A673 (cell line): ENCODE measurements around the gene BAG2. TPM values are rescaled to one million over a fixed set of nuclear protein-coding genes. Genes with fewer than 3 reads are reported as not detected.

Experiments
- BruUV-seq: library from RNA; stranded (reverse); fragments of 400-500 nt; replicated peaks from 2 replicates; lab custom pipeline; 2021; lab: Mats Ljungman, UMichigan
- CTCF ChIA-PET: fragments of 300-600 bp; sonication (Branson Sonifier 250); formaldehyde crosslinking; loops from one replicate; lab custom pipeline; 2022; ENCODE audit warnings: antibody characterized with exemption; lab: Charles Lee
- POLR2A ChIA-PET: fragments of 300-600 bp; sonication (Branson Sonifier 250); formaldehyde crosslinking; loops from one replicate; lab custom pipeline; 2022; ENCODE audit warnings: antibody characterized with exemption; ENCODE audit not compliant: low non-redundant PET; lab: Charles Lee
- DNase-seq: peaks from one replicate; pipeline ENCODE4 v3.0.0-alpha.2; 2015; ENCODE audit warnings: low spot score
- H3K27ac ChIP-seq: fragments of 200-600 bp; sonication (generic); 2 replicates; pipeline ENCODE4 v1.5.1; 2016; ENCODE audit warnings: mixed run types, low read depth, mild to moderate bottlenecking, mixed read lengths, antibody characterized with exemption, low read length; ENCODE audit not compliant: poor library complexity, severe bottlenecking
- H3K27me3 ChIP-seq: fragments of 200-600 bp; sonication (generic); replicated peaks from 2 replicates; pipeline ENCODE4 v1.6.1; 2017; ENCODE audit warnings: mixed run types, low read depth, mild to moderate bottlenecking, mixed read lengths, antibody characterized with exemption, low read length; ENCODE audit not compliant: insufficient read depth, poor library complexity
- H3K36me3 ChIP-seq: fragments of 200-600 bp; sonication (generic); 2 replicates; pipeline ENCODE4 v1.6.1; 2016; ENCODE audit warnings: mixed run types, mild to moderate bottlenecking, mixed read lengths, antibody characterized with exemption, low read length; ENCODE audit not compliant: insufficient read depth, poor library complexity, severe bottlenecking
- H3K4me1 ChIP-seq: fragments of 200-600 bp; sonication (generic); 2 replicates; pipeline ENCODE4 v1.6.1; 2017; ENCODE audit warnings: mixed run types, mild to moderate bottlenecking, mixed read lengths, antibody characterized with exemption, low read length; ENCODE audit not compliant: insufficient read depth, poor library complexity, severe bottlenecking
- H3K4me3 ChIP-seq: fragments of 200-600 bp; sonication (generic); 2 replicates; pipeline ENCODE4 v1.5.1; 2016; ENCODE audit warnings: low read depth, mixed run types, mild to moderate bottlenecking, mixed read lengths, low read length; ENCODE audit not compliant: poor library complexity, severe bottlenecking
- H3K9me3 ChIP-seq: fragments of 200-600 bp; sonication (generic); 2 replicates; pipeline ENCODE4 v1.6.1; 2016; ENCODE audit warnings: mixed run types, low read depth, mild to moderate bottlenecking, mixed read lengths, antibody characterized with exemption, low read length; ENCODE audit not compliant: poor library complexity, severe bottlenecking
- EZH2 ChIP-seq: fragments of 200-600 bp; sonication (generic); IDR thresholded peaks from 2 replicates; pipeline ENCODE4 v1.6.1; 2017; ENCODE audit warnings: borderline replicate concordance, low read depth, mild to moderate bottlenecking, mixed read lengths, antibody characterized with exemption, low read length; ENCODE audit not compliant: poor library complexity, severe bottlenecking
- intact Hi-C: fragments of 100-400 bp; cut with micrococcal nuclease; formaldehyde crosslinking; loops from one replicate; pipeline ENCODE4 v1.10.0; 2022; ENCODE audit not compliant: unreplicated experiment
- total RNA-seq: library from RNA; stranded (reverse); gene quantifications from 2 replicates; pipeline ENCODE4 v1.2.3, GENCODE V29; 2021
- TF ChIP-seq, protein P1 (sequence below): fragments of 300-800, 200-600 bp; sonication (generic); conservative IDR thresholded peaks from 2 replicates; pipeline ENCODE4 v1.5.1; 2017; ENCODE audit warnings: low read depth, mild to moderate bottlenecking, antibody characterized with exemption, low read length, moderate library complexity, mixed read lengths

The BAG2 gene
- total RNA-seq, 1 experiment from 2014 or later = 27.0 TPM

DNA sequence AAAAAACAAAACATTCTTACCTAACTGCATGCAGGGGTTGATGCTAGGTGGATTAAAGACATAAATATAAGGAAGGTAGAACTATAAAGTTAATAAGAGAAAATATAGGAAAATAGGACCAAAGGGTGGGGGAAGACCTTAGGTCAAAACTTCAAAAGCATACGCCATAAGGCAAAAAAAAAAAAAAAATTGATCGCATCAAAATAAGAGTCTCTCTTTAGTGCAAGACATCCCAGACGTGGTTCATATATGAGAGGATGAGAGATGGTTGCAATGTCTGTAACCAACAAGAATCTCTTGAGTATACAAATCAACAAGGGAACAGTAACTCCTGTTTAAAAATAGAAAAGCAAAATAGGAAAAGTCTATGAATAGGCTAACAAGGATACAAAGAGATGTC lies 8.5 kb downstream of the BAG2 start:
- no peak for TF ChIP-seq EZH2
- TF ChIP-seq, protein P1, sequence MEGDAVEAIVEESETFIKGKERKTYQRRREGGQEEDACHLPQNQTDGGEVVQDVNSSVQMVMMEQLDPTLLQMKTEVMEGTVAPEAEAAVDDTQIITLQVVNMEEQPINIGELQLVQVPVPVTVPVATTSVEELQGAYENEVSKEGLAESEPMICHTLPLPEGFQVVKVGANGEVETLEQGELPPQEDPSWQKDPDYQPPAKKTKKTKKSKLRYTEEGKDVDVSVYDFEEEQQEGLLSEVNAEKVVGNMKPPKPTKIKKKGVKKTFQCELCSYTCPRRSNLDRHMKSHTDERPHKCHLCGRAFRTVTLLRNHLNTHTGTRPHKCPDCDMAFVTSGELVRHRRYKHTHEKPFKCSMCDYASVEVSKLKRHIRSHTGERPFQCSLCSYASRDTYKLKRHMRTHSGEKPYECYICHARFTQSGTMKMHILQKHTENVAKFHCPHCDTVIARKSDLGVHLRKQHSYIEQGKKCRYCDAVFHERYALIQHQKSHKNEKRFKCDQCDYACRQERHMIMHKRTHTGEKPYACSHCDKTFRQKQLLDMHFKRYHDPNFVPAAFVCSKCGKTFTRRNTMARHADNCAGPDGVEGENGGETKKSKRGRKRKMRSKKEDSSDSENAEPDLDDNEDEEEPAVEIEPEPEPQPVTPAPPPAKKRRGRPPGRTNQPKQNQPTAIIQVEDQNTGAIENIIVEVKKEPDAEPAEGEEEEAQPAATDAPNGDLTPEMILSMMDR = no peak
- Histone ChIP-seq H3K9me3 (no peaks in the 10 kb centered on the region), H3K36me3 (peaks cover 56% of the 10 kb centered on the region), H3K27ac (no peak overlapping the region), H3K27me3 (no peaks in the 10 kb centered on the region), H3K4me3 (no peak overlapping the region), H3K4me1 (peaks cover 13% of the 10 kb centered on the region)
- CTCF ChIA-PET = no interaction called here
- intact Hi-C loops = no loop called here
- no TSS peak for BruUV-seq
- POLR2A ChIA-PET = no interaction called here
- DNase-seq = no peak

DNA sequence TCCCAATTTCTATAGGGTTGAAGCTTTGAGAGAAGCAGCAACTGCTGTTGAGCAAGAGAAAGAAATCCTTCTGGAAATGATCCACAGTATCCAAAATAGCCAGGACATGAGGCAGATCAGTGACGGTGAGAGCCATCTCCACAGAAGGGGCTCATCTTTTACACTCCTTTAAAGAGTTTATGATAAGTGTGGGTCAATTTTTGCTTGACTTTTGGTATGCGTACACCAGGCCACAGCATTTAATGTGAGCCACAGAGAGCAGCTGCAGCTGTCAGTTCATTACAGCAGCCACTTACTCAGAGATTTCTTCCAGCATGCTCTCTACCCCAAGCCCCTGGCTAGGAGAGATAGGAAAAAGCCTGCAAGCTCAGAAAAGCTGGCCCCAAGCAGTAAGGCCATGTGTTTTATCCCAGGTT lies 9.9 kb downstream of the BAG2 start:
- ChIA-PET CTCF (no interaction called here), POLR2A (no interaction called here)
- H3K4me3 ChIP-seq = no peak overlapping the region
- no peak overlapping the region for H3K27ac ChIP-seq
- intact Hi-C loops = no loop called here
- no peaks in the 10 kb centered on the region for H3K27me3 ChIP-seq
- peaks cover 60% of the 10 kb centered on the region for H3K36me3 ChIP-seq
- no peaks in the 10 kb centered on the region for H3K9me3 ChIP-seq
- H3K4me1 ChIP-seq = peaks cover 6% of the 10 kb centered on the region
- DNase-seq = no peak
- TF ChIP-seq, protein P1 = no peak
- TF ChIP-seq EZH2 = no peak
- no TSS peak for BruUV-seq

DNA sequence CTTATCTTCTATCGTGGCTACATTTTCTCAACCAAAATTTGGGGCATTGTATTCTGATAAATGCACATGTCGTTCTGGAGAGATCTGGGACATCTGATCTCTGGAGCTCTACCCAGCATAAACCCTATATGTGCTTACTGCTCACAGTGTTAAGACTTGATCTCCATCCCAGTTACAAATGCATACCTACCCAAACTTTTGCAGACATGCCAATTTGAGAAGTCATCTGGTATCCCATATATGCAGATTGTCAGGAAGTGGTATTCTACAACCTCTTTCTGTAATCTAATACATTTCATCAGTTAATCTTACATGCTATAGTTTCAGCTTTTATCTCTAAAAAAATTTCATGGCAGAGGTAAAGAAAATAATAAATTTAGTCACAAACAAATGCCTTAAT lies 11.2 kb downstream of the BAG2 start:
- BruUV-seq = no TSS peak
- intact Hi-C loops = no loop called here
- no peaks in the 10 kb centered on the region for H3K27me3 ChIP-seq
- no peak for DNase-seq
- TF ChIP-seq, protein P1 = no peak
- no peak for TF ChIP-seq EZH2
- POLR2A ChIA-PET = no interaction called here
- H3K4me3 ChIP-seq = no peak overlapping the region
- H3K9me3 ChIP-seq = no peaks in the 10 kb centered on the region
- no peak overlapping the region for H3K27ac ChIP-seq
- H3K36me3 ChIP-seq = peaks cover 57% of the 10 kb centered on the region
- peaks cover 6% of the 10 kb centered on the region for H3K4me1 ChIP-seq
- CTCF ChIA-PET = no interaction called here
